Suprapubic skin (tissue), 4 donors: ENCODE measurements around the gene GBX2.

Experiments
- EP300 ChIP-seq: sonication (generic); formaldehyde crosslinking; IDR thresholded peaks from one replicate; pipeline ENCODE4 v1.6.1; 2017; ENCODE audit warnings: antibody characterized with exemption
- POLR2A ChIP-seq, 2 donors: fragments of 450-650 bp; IDR thresholded peaks; one replicate each; pipeline ENCODE4 v1.6.1; 2017; ENCODE audit warnings: antibody characterized with exemption in 2 of 2, mild to moderate bottlenecking in 2 of 2, moderate library complexity in 2 of 2
- POLR2AphosphoS5 ChIP-seq, 3 donors: sonication (generic); formaldehyde crosslinking; IDR thresholded peaks; one replicate each; pipeline ENCODE4 v1.6.1; 2017; ENCODE audit warnings: antibody characterized with exemption in 3 of 3
- TF ChIP-seq, protein P1 (sequence below), 2 donors: fragments of 200-600 bp in 1 of 2; fragments of 450-650 bp in 1 of 2; sonication (generic) in 1 of 2; IDR thresholded peaks; one replicate each; pipeline ENCODE4 v1.5.1; 2016 to 2019; ENCODE audit warnings: antibody characterized with exemption in 2 of 2, mild to moderate bottlenecking in 1 of 2, moderate library complexity in 1 of 2

DNA sequence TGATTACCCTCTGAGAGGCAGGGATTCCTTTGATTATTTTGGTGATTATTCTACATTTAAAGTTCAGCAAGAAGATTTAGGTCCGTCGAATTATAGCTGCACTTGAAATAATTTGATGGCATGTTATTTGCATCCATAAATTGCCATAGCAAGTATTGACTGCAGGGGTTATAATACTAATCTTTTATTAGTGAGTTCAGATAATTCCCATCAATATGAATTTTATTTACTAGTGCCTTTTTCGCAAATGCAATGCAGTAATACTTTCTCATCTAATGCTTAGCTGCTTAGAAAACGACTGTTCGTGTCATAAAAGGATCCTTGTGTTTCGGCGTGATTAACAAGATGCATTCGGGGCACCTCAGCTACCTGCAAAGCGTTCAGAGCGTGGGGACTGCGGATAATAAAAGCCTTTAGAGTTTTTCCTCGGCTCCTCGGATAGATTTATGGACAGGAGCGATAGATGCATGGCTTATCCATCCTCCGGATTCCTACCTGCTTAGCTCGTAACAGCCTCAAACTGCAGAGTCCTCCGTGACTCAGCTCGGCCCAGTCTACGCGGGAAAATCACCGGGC is 2.5 kb upstream of the GBX2 start:
- TF ChIP-seq, protein P1, sequence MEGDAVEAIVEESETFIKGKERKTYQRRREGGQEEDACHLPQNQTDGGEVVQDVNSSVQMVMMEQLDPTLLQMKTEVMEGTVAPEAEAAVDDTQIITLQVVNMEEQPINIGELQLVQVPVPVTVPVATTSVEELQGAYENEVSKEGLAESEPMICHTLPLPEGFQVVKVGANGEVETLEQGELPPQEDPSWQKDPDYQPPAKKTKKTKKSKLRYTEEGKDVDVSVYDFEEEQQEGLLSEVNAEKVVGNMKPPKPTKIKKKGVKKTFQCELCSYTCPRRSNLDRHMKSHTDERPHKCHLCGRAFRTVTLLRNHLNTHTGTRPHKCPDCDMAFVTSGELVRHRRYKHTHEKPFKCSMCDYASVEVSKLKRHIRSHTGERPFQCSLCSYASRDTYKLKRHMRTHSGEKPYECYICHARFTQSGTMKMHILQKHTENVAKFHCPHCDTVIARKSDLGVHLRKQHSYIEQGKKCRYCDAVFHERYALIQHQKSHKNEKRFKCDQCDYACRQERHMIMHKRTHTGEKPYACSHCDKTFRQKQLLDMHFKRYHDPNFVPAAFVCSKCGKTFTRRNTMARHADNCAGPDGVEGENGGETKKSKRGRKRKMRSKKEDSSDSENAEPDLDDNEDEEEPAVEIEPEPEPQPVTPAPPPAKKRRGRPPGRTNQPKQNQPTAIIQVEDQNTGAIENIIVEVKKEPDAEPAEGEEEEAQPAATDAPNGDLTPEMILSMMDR (IDR thresholded peaks at IDR 0.05): no peak
- TF ChIP-seq POLR2A (IDR thresholded peaks at IDR 0.05) (no peak), POLR2AphosphoS5 (IDR thresholded peaks at IDR 0.05) (no peak), EP300 (no peak)
